SK-N-SH treated with all-trans-retinoic acid at 6 μM for 48 hours (cell line): ENCODE measurements around the gene FANCE.

ENCODE experiments used
- ATAC-seq: fragments of 200-7000 bp; cut with Tn5 transposase; 3 replicates; pipeline ENCODE4 v1.9.1; 2020; ENCODE audit warnings: mild to moderate bottlenecking, moderate library complexity
- ARNTL ChIP-seq: fragments of 450-650 bp; formaldehyde crosslinking; IDR thresholded peaks from 2 replicates; pipeline ENCODE4 v1.5.0; 2020; ENCODE audit warnings: low read depth, mild to moderate bottlenecking, moderate library complexity, borderline replicate concordance
- BACH2 ChIP-seq: fragments of 250-450 bp; sonication (Bioruptor Pico); IDR thresholded peaks from 2 replicates; pipeline ENCODE4 v1.9.0; 2021; ENCODE audit warnings: mild to moderate bottlenecking, borderline replicate concordance
- CSDC2 ChIP-seq: fragments of 250-450 bp; sonication (Bioruptor Pico); IDR thresholded peaks from 2 replicates; pipeline ENCODE4 v1.5.0; 2020; ENCODE audit warnings: mild to moderate bottlenecking, moderate library complexity
- ESRRG ChIP-seq: fragments of 250-450 bp; sonication (Bioruptor Pico); IDR thresholded peaks from 2 replicates; pipeline ENCODE4 v1.6.1; 2021; ENCODE audit warnings: mild to moderate bottlenecking
- ISL1 ChIP-seq: fragments of 250-450 bp; sonication (Bioruptor Pico); IDR thresholded peaks from 2 replicates; pipeline ENCODE4 v2.1.2; 2022; ENCODE audit warnings: mild to moderate bottlenecking, moderate library complexity
- OSR1 ChIP-seq: fragments of 250-450 bp; sonication (Bioruptor Pico); IDR thresholded peaks from 2 replicates; pipeline ENCODE4 v1.8.0; 2022; ENCODE audit warnings: moderate library complexity, mild to moderate bottlenecking, inconsistent platforms
- PPARA ChIP-seq: fragments of 250-450 bp; sonication (Bioruptor Pico); IDR thresholded peaks from 2 replicates; pipeline ENCODE4 v1.5.0; 2020; ENCODE audit warnings: mild to moderate bottlenecking, borderline replicate concordance
- RARB ChIP-seq: fragments of 250-450 bp; sonication (Bioruptor Pico); IDR thresholded peaks from 2 replicates; pipeline ENCODE4 v1.8.0; 2021; ENCODE audit warnings: mild to moderate bottlenecking, moderate library complexity
- SNAI2 ChIP-seq: fragments of 250-450 bp; sonication (Bioruptor Pico); IDR thresholded peaks from 2 replicates; pipeline ENCODE4 v1.5.0; 2020; ENCODE audit warnings: mild to moderate bottlenecking, moderate library complexity
- TCF4 ChIP-seq: fragments of 250-450 bp; sonication (Bioruptor Pico); IDR thresholded peaks from 2 replicates; pipeline ENCODE4 v1.8.0; 2021; ENCODE audit warnings: mild to moderate bottlenecking, moderate library complexity, borderline replicate concordance
- TOX ChIP-seq: fragments of 250-450 bp; sonication (Bioruptor Pico); IDR thresholded peaks from 2 replicates; pipeline ENCODE4 v1.8.0; 2021; ENCODE audit warnings: mild to moderate bottlenecking, moderate library complexity, borderline replicate concordance
- ZC3H10 ChIP-seq: fragments of 250-450 bp; sonication (Bioruptor Pico); IDR thresholded peaks from 2 replicates; pipeline ENCODE4 v1.5.1; 2021; ENCODE audit warnings: mild to moderate bottlenecking, moderate library complexity
- ZFP30 ChIP-seq: fragments of 450-650 bp; formaldehyde crosslinking; IDR thresholded peaks from 2 replicates; pipeline ENCODE4 v1.5.0; 2022; ENCODE audit warnings: mild to moderate bottlenecking, moderate library complexity
- ZNF70 ChIP-seq: fragments of 450-650 bp; formaldehyde crosslinking; IDR thresholded peaks from 2 replicates; pipeline ENCODE4 v1.5.0; 2020; ENCODE audit warnings: mild to moderate bottlenecking, moderate library complexity
- ZNF8 ChIP-seq: fragments of 450-650 bp; formaldehyde crosslinking; IDR thresholded peaks from 2 replicates; pipeline ENCODE4 v1.5.0; 2020; ENCODE audit warnings: mild to moderate bottlenecking, moderate library complexity
- TF ChIP-seq, protein P1 (sequence below): fragments of 250-450 bp; sonication (Bioruptor Pico); IDR thresholded peaks from 2 replicates; pipeline ENCODE4 v1.5.1; 2021; ENCODE audit warnings: mild to moderate bottlenecking, moderate library complexity
- TF ChIP-seq, protein P2 (sequence below): fragments of 250-450 bp; sonication (Bioruptor Pico); IDR thresholded peaks from 2 replicates; pipeline ENCODE4 v1.5.1; 2020; ENCODE audit warnings: low read depth, mild to moderate bottlenecking, moderate library complexity
- TF ChIP-seq, protein P3 (sequence below): fragments of 250-450 bp; sonication (Bioruptor Pico); IDR thresholded peaks from 2 replicates; pipeline ENCODE4 v1.5.0; 2020; ENCODE audit warnings: mild to moderate bottlenecking, moderate library complexity

Gene FANCE

DNA sequence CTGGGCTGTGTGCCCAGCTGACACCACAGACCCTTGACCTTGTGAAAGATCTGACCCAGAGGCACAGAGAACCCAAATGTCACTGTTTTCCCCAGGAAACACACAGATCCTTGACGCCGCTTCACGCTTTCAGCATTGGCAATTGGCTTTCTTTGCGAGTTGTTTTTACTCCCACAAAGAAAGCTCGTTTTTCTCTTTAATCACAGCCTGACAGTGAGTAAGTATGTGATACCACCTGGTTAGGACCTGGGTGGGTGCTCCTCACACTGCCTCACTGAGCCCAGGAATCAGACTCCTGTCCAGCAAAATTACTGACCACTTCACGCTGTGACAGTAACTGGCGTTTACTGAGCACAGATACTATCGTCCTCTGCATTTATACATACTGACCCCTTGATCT lies 29.1 kb downstream of the FANCE start (continued):
- TF ChIP-seq, protein P1, sequence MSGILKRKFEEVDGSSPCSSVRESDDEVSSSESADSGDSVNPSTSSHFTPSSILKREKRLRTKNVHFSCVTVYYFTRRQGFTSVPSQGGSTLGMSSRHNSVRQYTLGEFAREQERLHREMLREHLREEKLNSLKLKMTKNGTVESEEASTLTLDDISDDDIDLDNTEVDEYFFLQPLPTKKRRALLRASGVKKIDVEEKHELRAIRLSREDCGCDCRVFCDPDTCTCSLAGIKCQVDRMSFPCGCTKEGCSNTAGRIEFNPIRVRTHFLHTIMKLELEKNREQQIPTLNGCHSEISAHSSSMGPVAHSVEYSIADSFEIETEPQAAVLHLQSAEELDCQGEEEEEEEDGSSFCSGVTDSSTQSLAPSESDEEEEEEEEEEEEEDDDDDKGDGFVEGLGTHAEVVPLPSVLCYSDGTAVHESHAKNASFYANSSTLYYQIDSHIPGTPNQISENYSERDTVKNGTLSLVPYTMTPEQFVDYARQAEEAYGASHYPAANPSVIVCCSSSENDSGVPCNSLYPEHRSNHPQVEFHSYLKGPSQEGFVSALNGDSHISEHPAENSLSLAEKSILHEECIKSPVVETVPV = no peak
- TF ChIP-seq OSR1 (CRISPR knock-in tag) = no peak
- TF ChIP-seq CSDC2 (CRISPR knock-in tag) = no peak
- TF ChIP-seq ZFP30 (CRISPR knock-in tag) = no peak

DNA sequence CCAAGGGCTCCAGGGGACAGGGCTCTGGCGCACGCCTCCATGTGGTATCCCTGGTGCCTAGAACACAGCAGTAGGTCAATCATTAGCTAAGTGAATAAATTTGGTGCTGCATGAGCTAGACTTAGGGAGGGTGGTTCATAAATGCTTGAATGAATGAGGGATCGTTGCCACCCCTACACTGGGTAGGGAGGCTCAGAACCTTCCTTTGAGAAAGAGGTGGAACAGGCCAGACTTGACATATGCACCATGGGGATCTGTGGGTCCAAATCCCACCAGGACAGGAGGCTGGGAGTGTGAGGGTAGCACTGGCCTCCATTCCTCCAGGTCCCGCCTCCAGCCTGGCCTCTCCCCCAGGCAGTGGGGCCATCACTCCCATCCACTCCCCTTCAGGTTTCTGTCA lies 30.9 kb downstream of the FANCE start:
- no peak for ATAC-seq
- no peak for TF ChIP-seq ZC3H10 (CRISPR knock-in tag)
- no peak for TF ChIP-seq ESRRG
- TF ChIP-seq CSDC2 (CRISPR knock-in tag) = no peak
- no peak for TF ChIP-seq TCF4
- no peak for TF ChIP-seq ISL1
- no peak for TF ChIP-seq ZNF8 (CRISPR knock-in tag)
- no peak for TF ChIP-seq SNAI2
- no peak for TF ChIP-seq ARNTL
- TF ChIP-seq ZNF70 (CRISPR knock-in tag) = no peak
- no peak for TF ChIP-seq OSR1 (CRISPR knock-in tag)
- TF ChIP-seq BACH2 (CRISPR knock-in tag) = no peak
- TF ChIP-seq, protein P2, sequence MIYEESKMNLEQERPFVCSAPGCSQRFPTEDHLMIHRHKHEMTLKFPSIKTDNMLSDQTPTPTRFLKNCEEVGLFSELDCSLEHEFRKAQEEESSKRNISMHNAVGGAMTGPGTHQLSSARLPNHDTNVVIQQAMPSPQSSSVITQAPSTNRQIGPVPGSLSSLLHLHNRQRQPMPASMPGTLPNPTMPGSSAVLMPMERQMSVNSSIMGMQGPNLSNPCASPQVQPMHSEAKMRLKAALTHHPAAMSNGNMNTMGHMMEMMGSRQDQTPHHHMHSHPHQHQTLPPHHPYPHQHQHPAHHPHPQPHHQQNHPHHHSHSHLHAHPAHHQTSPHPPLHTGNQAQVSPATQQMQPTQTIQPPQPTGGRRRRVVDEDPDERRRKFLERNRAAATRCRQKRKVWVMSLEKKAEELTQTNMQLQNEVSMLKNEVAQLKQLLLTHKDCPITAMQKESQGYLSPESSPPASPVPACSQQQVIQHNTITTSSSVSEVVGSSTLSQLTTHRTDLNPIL (CRISPR knock-in tag) = no peak
- TF ChIP-seq, protein P1 = no peak
- no peak for TF ChIP-seq TOX (CRISPR knock-in tag)
- TF ChIP-seq, all 23 proteins: peak for 0

DNA sequence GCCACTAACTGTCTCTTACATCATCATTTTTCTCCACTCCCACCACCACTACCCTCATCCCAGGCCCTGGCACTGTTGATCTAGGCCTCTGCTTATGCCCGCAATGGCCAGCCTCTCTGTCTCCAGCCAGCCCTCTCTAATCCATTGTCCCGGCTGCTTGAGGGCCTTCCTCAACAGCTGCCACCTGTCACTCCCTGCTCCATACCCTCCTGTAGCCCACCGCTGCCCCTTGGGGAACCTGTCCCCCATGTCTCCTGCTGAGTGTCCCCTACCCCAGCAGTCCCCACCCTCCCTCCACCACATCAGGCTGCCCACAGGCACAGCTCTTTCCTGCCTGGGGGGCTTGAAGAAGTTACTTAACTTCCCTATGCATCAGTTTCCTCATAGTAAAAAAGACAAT lies 31.4 kb downstream of the FANCE start:
- ATAC-seq = no peak
- TF ChIP-seq ZNF8 (CRISPR knock-in tag) (no peak), TCF4 (no peak), ZC3H10 (CRISPR knock-in tag) (no peak), CSDC2 (CRISPR knock-in tag) (no peak), BACH2 (CRISPR knock-in tag) (no peak), ZNF70 (CRISPR knock-in tag) (no peak), ISL1 (no peak), ESRRG (no peak), ARNTL (no peak)
- TF ChIP-seq, protein P2 (CRISPR knock-in tag) = no peak
- TF ChIP-seq, protein P3, sequence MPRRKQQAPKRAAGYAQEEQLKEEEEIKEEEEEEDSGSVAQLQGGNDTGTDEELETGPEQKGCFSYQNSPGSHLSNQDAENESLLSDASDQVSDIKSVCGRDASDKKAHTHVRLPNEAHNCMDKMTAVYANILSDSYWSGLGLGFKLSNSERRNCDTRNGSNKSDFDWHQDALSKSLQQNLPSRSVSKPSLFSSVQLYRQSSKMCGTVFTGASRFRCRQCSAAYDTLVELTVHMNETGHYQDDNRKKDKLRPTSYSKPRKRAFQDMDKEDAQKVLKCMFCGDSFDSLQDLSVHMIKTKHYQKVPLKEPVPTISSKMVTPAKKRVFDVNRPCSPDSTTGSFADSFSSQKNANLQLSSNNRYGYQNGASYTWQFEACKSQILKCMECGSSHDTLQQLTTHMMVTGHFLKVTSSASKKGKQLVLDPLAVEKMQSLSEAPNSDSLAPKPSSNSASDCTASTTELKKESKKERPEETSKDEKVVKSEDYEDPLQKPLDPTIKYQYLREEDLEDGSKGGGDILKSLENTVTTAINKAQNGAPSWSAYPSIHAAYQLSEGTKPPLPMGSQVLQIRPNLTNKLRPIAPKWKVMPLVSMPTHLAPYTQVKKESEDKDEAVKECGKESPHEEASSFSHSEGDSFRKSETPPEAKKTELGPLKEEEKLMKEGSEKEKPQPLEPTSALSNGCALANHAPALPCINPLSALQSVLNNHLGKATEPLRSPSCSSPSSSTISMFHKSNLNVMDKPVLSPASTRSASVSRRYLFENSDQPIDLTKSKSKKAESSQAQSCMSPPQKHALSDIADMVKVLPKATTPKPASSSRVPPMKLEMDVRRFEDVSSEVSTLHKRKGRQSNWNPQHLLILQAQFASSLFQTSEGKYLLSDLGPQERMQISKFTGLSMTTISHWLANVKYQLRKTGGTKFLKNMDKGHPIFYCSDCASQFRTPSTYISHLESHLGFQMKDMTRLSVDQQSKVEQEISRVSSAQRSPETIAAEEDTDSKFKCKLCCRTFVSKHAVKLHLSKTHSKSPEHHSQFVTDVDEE (CRISPR knock-in tag) = no peak
- TF ChIP-seq, protein P1 = no peak

DNA sequence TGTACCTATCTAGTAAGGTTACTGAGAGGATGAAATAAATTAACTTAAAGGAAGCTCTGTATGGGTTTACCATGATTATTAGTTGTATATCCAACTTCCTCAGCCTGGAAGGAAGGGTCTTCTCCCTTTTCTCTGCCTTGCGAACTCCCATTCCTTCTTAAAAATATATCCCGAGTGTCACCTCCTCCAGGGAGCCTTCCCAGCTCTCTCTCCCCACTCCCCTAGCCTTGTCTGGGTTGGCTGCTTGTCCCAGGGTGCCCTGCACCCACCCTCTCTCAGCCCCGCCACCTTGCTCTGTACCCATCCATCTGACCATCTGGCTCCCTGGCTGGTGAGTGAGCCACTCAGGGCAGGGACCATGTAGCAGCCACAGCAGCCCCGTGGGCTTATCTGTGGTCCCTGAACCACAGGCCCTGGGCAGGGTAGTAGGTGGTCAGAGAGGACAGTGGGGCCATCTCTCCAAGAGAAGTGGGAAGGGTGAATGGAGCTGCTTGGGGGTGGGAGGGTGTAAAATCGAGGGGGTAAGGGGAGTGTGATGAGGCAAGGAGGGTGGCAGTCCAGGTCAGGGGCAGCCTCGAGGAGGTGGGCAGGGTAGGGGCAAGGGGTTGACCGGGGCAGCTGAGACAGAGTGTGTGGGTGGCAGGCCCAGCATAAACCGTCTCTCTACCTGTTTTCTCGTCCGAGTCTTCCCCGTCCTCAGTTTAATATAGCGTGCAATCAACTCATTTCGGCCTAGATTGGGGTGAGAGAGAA lies 31.9 kb downstream of the FANCE start:
- ATAC-seq = no peak
- TF ChIP-seq ARNTL = no peak
- TF ChIP-seq, protein P3 (CRISPR knock-in tag) = no peak
- TF ChIP-seq SNAI2 = no peak
- TF ChIP-seq RARB (CRISPR knock-in tag) = no peak
- no peak for TF ChIP-seq PPARA (CRISPR knock-in tag)
- TF ChIP-seq, protein P2 (CRISPR knock-in tag) = no peak
